PC-9 (cell line): ENCODE measurements around the gene KIAA1671. TPM values are rescaled to one million over a fixed set of nuclear protein-coding genes. Genes with fewer than 3 reads are reported as not detected.
A peak's percentile ranks its signal among the peaks of the same experiment; 100 is the strongest.

Experiments used
- BruUV-seq: library from RNA; stranded (reverse); fragments of 400-500 nt; replicated peaks from 2 replicates; lab custom pipeline; 2021; lab: Mats Ljungman, UMichigan
- CTCF ChIA-PET: fragments of 300-600 bp; sonication (Branson Sonifier 250); formaldehyde crosslinking; loops from one replicate; lab custom pipeline; 2022; ENCODE audit warnings: antibody characterized with exemption; lab: Charles Lee
- POLR2A ChIA-PET: fragments of 300-600 bp; sonication (Branson Sonifier 250); formaldehyde crosslinking; loops from one replicate; lab custom pipeline; 2022; ENCODE audit warnings: antibody characterized with exemption; ENCODE audit not compliant: unreplicated experiment; lab: Charles Lee
- DNase-seq, 2 experiments: peaks; one replicate each; pipeline versions ENCODE4 v3.0.0 to v3.0.0-alpha.2; 2015 to 2022; ENCODE audit warnings: mixed read lengths in 1 of 2
- H2AFZ ChIP-seq: fragments of 200-600 bp; sonication (generic); 2 replicates; pipeline ENCODE4 v1.8.1; 2017; ENCODE audit warnings: antibody characterized with exemption
- H3F3A ChIP-seq: fragments of 200-600 bp; sonication (generic); 2 replicates; pipeline ENCODE4 v1.8.1; 2017; ENCODE audit warnings: antibody characterized with exemption, mild to moderate bottlenecking, low read depth; ENCODE audit not compliant: insufficient read depth
- H3K27ac ChIP-seq: fragments of 200-600 bp; sonication (generic); 2 replicates; pipeline ENCODE4 v1.6.1; 2016; ENCODE audit warnings: mixed run types
- H3K27me3 ChIP-seq: fragments of 200-600 bp; sonication (generic); 2 replicates; pipeline ENCODE4 v1.6.1; 2016; ENCODE audit warnings: low read depth, mixed run types; ENCODE audit not compliant: insufficient read depth
- H3K36me3 ChIP-seq: fragments of 200-600 bp; sonication (generic); 2 replicates; pipeline ENCODE4 v1.6.1; 2016; ENCODE audit warnings: low read depth, mixed run types
- H3K4me1 ChIP-seq: fragments of 200-600 bp; sonication (generic); replicated peaks from 2 replicates; pipeline ENCODE4 v1.6.1; 2016; ENCODE audit warnings: mixed run types; ENCODE audit not compliant: insufficient read depth
- H3K4me2 ChIP-seq: fragments of 200-600 bp; sonication (generic); 2 replicates; pipeline ENCODE4 v1.6.1; 2017; ENCODE audit warnings: mixed run types
- H3K4me3 ChIP-seq: fragments of 200-600 bp; sonication (generic); 2 replicates; pipeline ENCODE4 v1.6.1; 2016; ENCODE audit warnings: mixed run types
- H3K79me2 ChIP-seq: fragments of 200-600 bp; sonication (generic); 2 replicates; pipeline ENCODE4 v1.6.1; 2017; ENCODE audit warnings: low read depth, mixed run types
- H3K9me2 ChIP-seq: fragments of 200-600 bp; sonication (generic); 2 replicates; pipeline ENCODE4 v1.8.1; 2017; ENCODE audit warnings: mild to moderate bottlenecking; ENCODE audit not compliant: insufficient read depth
- H3K9me3 ChIP-seq: fragments of 200-600 bp; sonication (generic); 2 replicates; pipeline ENCODE4 v1.8.1; 2016; ENCODE audit warnings: low read depth; ENCODE audit not compliant: insufficient read depth
- H4K20me1 ChIP-seq: fragments of 200-600 bp; sonication (generic); 2 replicates; pipeline ENCODE4 v1.8.1; 2017; ENCODE audit not compliant: insufficient read depth
- CTCF ChIP-seq: fragments of 200-600 bp; sonication (generic); conservative IDR thresholded peaks from 2 replicates; pipeline ENCODE4 v1.6.1; 2017; ENCODE audit warnings: mixed run types, antibody characterized with exemption, mild to moderate bottlenecking, moderate library complexity
- EZH2 ChIP-seq: fragments of 200-600 bp; sonication (generic); IDR thresholded peaks from 2 replicates; pipeline ENCODE4 v1.8.0; 2017; ENCODE audit warnings: antibody characterized with exemption, low read depth
- intact Hi-C: fragments of 100-400 bp; cut with micrococcal nuclease; formaldehyde crosslinking; loops from one replicate; pipeline ENCODE4 v1.10.0; 2022; ENCODE audit not compliant: unreplicated experiment
- total RNA-seq: library from RNA; stranded (reverse); gene quantifications from 2 replicates; pipeline ENCODE4 v1.2.3, GENCODE V29; 2021

The KIAA1671 gene
- total RNA-seq, 1 experiment from 2014 or later: 44.3 TPM

DNA sequence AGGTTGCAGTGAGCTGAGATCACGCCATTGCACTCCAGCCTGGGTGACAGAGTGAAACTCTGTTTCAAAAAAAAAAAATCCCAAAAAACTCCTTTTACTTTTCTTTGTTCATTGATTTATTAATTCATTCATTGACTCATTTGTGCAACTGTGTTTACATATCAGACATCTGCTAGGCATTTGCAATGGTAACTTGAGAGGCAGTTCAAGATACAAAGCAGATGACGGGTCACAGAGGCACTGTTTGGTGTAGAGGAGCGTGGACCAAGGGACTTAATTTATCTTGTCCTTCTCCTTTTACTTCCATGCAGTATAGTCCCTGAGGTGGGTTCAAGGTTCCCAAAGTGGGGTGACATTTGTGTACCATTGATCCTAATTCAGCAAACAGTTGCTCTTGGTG lies 71.4 kb downstream of the KIAA1671 start:
- Histone ChIP-seq H3K27me3 (no peaks in the 10 kb centered on the region), H3K27ac (no peak overlapping the region), H3K4me1 (peaks cover 28% of the 10 kb centered on the region), H4K20me1 (peaks cover 3% of the 10 kb centered on the region), H3K9me2 (no peaks in the 10 kb centered on the region), H2AFZ (no peak overlapping the region), H3F3A (peaks cover 24% of the 10 kb centered on the region), H3K79me2 (0 out of 2 replicates have a peak, but pooled peaks cover 8% of the 10 kb centered on the region), H3K9me3 (no peaks in the 10 kb centered on the region), H3K4me2 (no peak overlapping the region), H3K4me3 (no peak overlapping the region), H3K36me3 (no peaks in the 10 kb centered on the region)
- POLR2A ChIA-PET: interaction anchor here (0.6 to 0.7 kb wide), 3 partner anchors 16 to 58 kb away, joined by 3 to 10 read pairs (median 8); no protein-coding TSS in a partner anchor
- DNase-seq: no peak
- no peak for TF ChIP-seq EZH2
- TF ChIP-seq CTCF: no peak
- CTCF ChIA-PET: no interaction called here
- no TSS peak for BruUV-seq
- intact Hi-C loops: no loop called here

GRCh38 chr22:25024895-25025294 lies 72.4 kb downstream of the KIAA1671 start:
- no peak for DNase-seq
- intact Hi-C loops: no loop called here
- TF ChIP-seq CTCF: no peak
- TF ChIP-seq EZH2: no peak
- no TSS peak for BruUV-seq
- Histone ChIP-seq H3K9me2 (no peaks in the 10 kb centered on the region), H3F3A (peaks cover 24% of the 10 kb centered on the region), H4K20me1 (peaks cover 3% of the 10 kb centered on the region), H3K9me3 (no peaks in the 10 kb centered on the region), H3K79me2 (0 out of 2 replicates have a peak, but pooled peaks cover 8% of the 10 kb centered on the region), H2AFZ (no peak overlapping the region), H3K27ac (no peak overlapping the region), H3K27me3 (no peaks in the 10 kb centered on the region), H3K4me2 (no peak overlapping the region), H3K36me3 (no peaks in the 10 kb centered on the region), H3K4me3 (no peak overlapping the region), H3K4me1 (peaks cover 28% of the 10 kb centered on the region)
- POLR2A ChIA-PET: interaction anchor here (0.5 kb wide), 1 partner anchor 22 kb away, joined by 15 read pairs; no protein-coding TSS in a partner anchor
- CTCF ChIA-PET: interaction anchor here (0.6 kb wide), 1 partner anchor 622 kb away, joined by 9 read pairs; no protein-coding TSS in a partner anchor

DNA sequence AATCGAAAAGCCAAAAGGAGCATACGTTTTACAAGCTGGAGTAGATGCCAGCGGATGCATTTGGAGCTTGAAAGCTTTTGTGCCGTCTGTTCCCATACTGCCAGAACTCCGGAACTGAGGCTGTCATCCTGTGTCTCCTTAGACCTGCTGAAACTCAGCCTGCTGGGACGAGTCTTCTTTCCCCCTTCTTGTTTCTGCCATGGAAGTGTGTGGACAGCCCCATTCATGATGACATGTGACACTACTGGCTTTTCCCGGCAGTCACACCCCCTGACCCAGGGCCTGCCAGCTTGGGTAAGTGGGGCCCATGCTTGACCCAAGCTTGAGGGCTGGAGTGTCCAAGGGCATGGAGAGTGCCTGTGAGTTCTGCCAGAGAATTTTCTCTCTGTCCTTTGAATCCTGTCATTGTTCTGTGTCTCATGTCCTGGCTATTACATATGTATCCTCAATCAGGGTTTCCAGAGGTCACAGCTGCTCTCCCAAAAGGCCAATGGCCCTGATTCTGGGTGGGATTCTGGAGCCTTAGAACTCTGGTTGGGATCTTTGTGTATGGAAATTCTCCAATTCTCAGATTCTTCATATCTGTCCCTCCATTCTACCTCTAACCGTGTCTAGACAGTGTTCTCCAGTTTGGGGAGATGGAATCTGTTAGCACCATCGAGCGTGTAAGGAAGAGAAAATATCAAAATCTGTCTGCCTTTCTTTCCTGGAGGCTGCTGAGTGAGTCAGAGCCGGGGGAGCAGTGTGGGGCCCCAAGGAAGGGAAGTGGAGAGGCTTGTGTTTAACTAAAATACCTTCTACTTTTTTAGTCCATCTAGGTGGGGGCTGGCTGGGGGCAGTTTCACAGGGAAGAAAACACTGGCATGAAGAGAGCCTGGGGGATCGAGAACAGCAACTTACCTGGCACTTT lies 73.2 kb downstream of the KIAA1671 start:
- H3K9me3 ChIP-seq: no peaks in the 10 kb centered on the region
- peaks cover 28% of the 10 kb centered on the region for H3K4me1 ChIP-seq
- H3K79me2 ChIP-seq: 0 out of 2 replicates have a peak, but pooled peaks cover 8% of the 10 kb centered on the region
- H3K36me3 ChIP-seq: no peaks in the 10 kb centered on the region
- ChIA-PET CTCF (no interaction called here), POLR2A (interaction anchor here (0.7 kb wide), 1 partner anchor 66 kb away, joined by 3 read pairs; no protein-coding TSS in a partner anchor)
- TF ChIP-seq CTCF (no peak), EZH2 (no peak)
- no peak overlapping the region for H3K4me3 ChIP-seq
- no peaks in the 10 kb centered on the region for H3K9me2 ChIP-seq
- peaks cover 3% of the 10 kb centered on the region for H4K20me1 ChIP-seq
- H3F3A ChIP-seq: peaks cover 24% of the 10 kb centered on the region
- H3K4me2 ChIP-seq: peak overlapping the region; percentile 46
- peak; percentile 55 to 68 for DNase-seq
- BruUV-seq: no TSS peak
- peak overlapping the region; percentile 68 for H3K27ac ChIP-seq
- H3K27me3 ChIP-seq: no peaks in the 10 kb centered on the region
- intact Hi-C loops: loop anchor here (1.0 to 2.0 kb wide), 2 partner anchors 31 to 73 kb away; partner anchors contain the start of gene KIAA1671
- H2AFZ ChIP-seq: no peak overlapping the region
